Choroid plexus epithelial cell (primary cell): Measurements from ENCODE around the gene NUMBL.

ENCODE experiments used
- DNase-seq: peaks from one replicate; pipeline ENCODE4 v3.0.0-alpha.2; 2010; ENCODE audit warnings: low read depth
- H3K4me3 ChIP-seq: 2 replicates; pipeline ENCODE4 v1.5.1; 2011; ENCODE audit warnings: low read depth, mild to moderate bottlenecking, control low read depth, low read length, moderate library complexity
- TF ChIP-seq, protein P1 (sequence below): conservative IDR thresholded peaks from 2 replicates; pipeline ENCODE4 v1.5.1; 2011; ENCODE audit warnings: low read depth, mild to moderate bottlenecking, control low read depth, inconsistent platforms, low read length, moderate library complexity

Gene NUMBL

GRCh38 chr19:40685016-40685526 lies 5.4 kb downstream of the NUMBL start:
- TF ChIP-seq, protein P1, sequence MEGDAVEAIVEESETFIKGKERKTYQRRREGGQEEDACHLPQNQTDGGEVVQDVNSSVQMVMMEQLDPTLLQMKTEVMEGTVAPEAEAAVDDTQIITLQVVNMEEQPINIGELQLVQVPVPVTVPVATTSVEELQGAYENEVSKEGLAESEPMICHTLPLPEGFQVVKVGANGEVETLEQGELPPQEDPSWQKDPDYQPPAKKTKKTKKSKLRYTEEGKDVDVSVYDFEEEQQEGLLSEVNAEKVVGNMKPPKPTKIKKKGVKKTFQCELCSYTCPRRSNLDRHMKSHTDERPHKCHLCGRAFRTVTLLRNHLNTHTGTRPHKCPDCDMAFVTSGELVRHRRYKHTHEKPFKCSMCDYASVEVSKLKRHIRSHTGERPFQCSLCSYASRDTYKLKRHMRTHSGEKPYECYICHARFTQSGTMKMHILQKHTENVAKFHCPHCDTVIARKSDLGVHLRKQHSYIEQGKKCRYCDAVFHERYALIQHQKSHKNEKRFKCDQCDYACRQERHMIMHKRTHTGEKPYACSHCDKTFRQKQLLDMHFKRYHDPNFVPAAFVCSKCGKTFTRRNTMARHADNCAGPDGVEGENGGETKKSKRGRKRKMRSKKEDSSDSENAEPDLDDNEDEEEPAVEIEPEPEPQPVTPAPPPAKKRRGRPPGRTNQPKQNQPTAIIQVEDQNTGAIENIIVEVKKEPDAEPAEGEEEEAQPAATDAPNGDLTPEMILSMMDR: no peak
- no peak overlapping the region for H3K4me3 ChIP-seq
- DNase-seq: no peak

DNA sequence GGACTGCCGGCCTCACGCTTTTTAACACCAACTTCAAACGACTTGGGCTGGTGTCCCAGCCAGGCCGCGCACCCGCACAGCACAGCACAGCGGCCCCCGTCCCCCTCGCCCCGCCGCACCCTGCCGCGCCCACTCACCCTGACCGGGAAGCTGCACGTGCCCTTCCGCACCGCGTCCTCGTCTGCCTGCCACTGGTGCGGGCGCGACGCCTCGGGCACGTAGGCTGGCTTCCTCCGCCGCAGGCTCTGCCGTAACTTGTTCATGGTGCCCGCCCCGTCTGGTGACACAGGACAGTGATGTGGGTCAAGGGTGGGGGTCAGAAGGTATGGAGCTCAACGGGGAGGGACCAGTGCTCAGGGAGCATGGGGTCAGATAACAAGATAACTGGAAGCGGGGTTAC lies 6.2 kb downstream of the NUMBL start:
- no peak overlapping the region for H3K4me3 ChIP-seq
- no peak for DNase-seq
- TF ChIP-seq, protein P1: no peak

GRCh38 chr19:40683437-40683836 lies 7.0 kb downstream of the NUMBL start:
- no peak overlapping the region for H3K4me3 ChIP-seq
- no peak for DNase-seq
- TF ChIP-seq, protein P1: no peak

DNA sequence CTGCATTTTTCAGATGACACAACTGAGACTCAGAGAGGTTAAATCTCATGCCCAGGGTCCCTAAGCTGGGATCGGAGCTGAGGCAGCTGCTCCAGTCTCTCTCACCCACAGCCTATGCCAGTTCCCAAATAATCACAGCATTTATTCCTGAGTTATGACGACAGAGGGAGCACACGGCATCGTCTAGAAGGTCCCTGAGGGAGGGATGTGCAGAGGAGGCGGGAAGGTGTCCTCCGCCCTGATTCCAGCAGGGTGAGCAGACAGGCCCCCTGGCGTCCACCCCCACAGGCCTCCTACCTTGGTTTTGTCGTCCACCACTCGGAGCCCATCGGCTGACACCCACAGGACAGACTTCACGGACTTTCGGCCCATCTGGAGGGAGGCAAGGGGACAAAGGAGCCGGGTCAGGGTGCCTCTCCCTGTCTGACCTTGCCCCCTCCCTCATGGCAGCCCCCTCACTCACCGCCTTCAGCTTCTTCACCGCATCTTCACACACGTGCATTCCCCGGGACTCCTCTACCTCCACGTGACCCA lies 8.0 kb downstream of the NUMBL start:
- H3K4me3 ChIP-seq: no peak overlapping the region
- TF ChIP-seq, protein P1: no peak
- no peak for DNase-seq

- DNase-seq: no peak
- no peak overlapping the region for H3K4me3 ChIP-seq
- TF ChIP-seq, protein P1: no peak
Measured at GRCh38 chr19:40681039-40681438, 9.4 kb downstream of the NUMBL start.

GRCh38 chr19:40677156-40677555 lies 13.3 kb downstream of the NUMBL start:
- TF ChIP-seq, protein P1: no peak
- no peak for DNase-seq
- no peak overlapping the region for H3K4me3 ChIP-seq

GRCh38 chr19:40674291-40674690 lies 16.2 kb downstream of the NUMBL start:
- DNase-seq: peak; percentile 56
- H3K4me3 ChIP-seq: no peak overlapping the region
- TF ChIP-seq, protein P1: no peak
